Neural progenitor cell (in vitro differentiated cells): ENCODE data around the gene SMIM29.

Source experiments
- EZH2 ChIP-seq: fragments of 200-600 bp; sonication (generic); IDR thresholded peaks from 2 replicates; pipeline ENCODE4 v1.6.1; 2017; ENCODE audit warnings: antibody characterized with exemption, mild to moderate bottlenecking, moderate library complexity
- EZH2phosphoT487 ChIP-seq: fragments of 200-600 bp; sonication (generic); IDR thresholded peaks from 2 replicates; pipeline ENCODE4 v1.6.1; 2017; ENCODE audit warnings: antibody characterized with exemption
- TF ChIP-seq, protein P1 (sequence below): fragments of 200-600 bp; sonication (generic); IDR thresholded peaks from 2 replicates; pipeline ENCODE4 v1.5.1; 2017; ENCODE audit warnings: antibody characterized with exemption, mild to moderate bottlenecking

DNA sequence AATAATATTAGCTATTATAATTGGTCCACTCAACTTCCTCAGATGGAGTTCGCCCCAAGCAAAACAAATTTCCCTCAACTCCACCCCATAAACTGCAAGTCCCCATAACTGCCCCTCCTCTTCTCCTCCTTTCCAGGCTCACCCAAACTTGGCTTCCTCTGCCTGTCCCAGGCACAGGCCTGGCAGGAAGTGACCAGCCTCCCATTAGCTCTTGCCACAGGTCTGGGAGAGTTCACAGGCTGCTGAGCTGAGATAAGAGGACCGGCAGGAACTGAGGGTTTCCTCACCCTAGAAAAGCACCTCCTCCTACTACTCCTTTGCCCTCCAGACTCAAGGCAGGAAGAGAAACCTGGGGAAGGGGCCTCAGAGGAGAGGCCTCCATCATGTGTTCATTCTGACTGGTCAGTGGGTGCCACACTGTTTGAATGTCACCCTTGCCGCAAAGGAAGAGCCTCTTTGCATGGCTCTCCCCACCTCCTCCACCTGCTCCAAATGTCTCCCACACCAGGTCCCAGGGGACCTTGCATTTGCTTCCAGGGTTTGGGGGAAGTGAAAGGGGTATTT lies 24.5 kb upstream of the SMIM29 start:
- TF ChIP-seq EZH2 (no peak), EZH2phosphoT487 (no peak)
- TF ChIP-seq, protein P1, sequence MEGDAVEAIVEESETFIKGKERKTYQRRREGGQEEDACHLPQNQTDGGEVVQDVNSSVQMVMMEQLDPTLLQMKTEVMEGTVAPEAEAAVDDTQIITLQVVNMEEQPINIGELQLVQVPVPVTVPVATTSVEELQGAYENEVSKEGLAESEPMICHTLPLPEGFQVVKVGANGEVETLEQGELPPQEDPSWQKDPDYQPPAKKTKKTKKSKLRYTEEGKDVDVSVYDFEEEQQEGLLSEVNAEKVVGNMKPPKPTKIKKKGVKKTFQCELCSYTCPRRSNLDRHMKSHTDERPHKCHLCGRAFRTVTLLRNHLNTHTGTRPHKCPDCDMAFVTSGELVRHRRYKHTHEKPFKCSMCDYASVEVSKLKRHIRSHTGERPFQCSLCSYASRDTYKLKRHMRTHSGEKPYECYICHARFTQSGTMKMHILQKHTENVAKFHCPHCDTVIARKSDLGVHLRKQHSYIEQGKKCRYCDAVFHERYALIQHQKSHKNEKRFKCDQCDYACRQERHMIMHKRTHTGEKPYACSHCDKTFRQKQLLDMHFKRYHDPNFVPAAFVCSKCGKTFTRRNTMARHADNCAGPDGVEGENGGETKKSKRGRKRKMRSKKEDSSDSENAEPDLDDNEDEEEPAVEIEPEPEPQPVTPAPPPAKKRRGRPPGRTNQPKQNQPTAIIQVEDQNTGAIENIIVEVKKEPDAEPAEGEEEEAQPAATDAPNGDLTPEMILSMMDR: no peak
